ENCODE measurements around the gene SLC16A10.
"Not testable (repeated sequence)": the region's sequence is repeated elsewhere in the genome, so short reads cannot be mapped to it uniquely, and the experiment has no call there.

The SLC16A10 gene

GRCh38 chr6:111221804-111222203 is 134.5 kb downstream of the SLC16A10 start:
- no peak for DNase-seq

GRCh38 chr6:111222341-111222740 is 135.0 kb downstream of the SLC16A10 start:
- DNase-seq, result no peak

DNA sequence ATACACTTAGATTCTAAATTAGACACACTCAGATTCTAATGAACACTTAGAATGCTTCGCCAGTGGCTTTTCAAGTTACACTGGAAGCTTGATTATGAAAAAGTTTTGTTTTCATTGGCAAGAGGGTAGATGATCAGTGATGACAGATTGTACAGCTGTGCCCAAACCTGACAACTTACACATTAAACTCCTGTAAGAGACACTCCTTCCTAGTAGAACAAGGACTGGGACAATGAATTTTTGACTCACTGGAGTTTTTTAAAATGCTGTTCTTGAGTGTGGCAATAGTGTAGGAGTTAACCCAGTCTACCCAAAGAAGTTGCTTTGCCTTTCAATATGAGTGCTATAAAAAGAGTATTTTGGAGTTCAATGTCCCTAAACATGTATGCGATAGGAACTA is 140.8 kb downstream of the SLC16A10 start:
- DNase-seq, result no peak

GRCh38 chr6:111230351-111231089 is 143.2 kb downstream of the SLC16A10 start:
- no peak for DNase-seq

- no peak for DNase-seq
These were observed 143.8 kb downstream of the SLC16A10 start for GRCh38 chr6:111231090-111231459.

- no peak for DNase-seq
These were observed 150.5 kb downstream of the SLC16A10 start for GRCh38 chr6:111237852-111238251.

GRCh38 chr6:111238464-111239119 is 151.3 kb downstream of the SLC16A10 start:
- no peak for DNase-seq

DNA sequence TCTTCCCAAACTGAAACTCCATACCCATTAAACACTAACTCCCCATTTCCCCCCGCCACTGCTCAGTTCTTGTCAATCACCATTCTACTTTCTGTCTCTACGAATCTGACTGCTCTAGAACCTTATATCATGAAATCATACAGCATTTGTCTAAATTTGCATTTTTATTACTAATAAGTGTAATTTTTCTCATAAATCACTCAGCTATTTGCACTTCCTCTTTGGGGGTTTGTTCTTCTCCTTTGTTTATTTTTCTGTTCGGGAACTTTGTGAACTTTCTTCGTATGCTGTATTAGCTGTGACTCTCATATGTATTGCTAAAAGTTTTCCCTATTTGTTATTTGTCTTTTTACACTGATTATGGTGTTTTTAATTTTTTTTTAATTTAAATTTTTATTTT is 152.2 kb downstream of the SLC16A10 start:
- no peak for DNase-seq

DNA sequence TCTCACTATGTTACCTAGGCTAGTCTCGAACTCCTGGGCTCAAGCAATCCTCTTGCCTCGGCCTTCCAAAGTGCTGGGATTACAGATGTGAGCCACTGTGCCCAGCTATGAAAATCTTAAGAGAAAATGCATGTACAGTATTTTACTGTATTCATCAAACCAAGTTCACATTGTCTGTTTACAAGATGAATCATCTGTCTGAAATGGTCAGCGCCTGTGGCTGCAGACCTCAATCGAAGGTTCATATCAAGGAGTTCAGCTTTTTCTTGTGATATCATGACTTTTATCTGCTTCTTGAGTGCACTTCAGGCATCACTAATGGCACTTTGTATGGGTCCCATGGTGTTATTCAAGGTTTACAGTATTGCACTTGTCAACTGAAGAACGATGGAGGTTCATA is 155.1 kb downstream of the SLC16A10 start:
- no peak for DNase-seq

DNA sequence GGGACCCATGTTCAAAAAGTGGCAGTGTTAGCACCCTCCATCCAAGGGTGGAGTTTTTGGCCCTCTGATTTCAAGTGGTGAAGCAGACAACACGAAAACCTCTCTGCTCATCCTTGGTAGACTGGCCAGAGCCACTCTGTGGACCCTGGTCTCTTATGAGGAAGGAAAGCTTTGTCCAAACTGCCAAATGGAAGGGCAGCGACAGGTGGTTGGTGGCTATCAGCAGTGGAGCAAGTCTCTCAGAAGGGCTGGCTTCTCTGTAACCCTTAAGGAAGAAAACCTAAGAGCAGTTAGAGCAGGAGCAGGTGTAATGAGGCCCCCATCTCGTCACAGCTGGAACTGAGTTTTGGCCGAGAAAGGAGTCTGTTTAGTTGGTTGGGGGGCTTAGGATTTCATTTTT is 155.8 kb downstream of the SLC16A10 start:
- no peak for DNase-seq

DNA sequence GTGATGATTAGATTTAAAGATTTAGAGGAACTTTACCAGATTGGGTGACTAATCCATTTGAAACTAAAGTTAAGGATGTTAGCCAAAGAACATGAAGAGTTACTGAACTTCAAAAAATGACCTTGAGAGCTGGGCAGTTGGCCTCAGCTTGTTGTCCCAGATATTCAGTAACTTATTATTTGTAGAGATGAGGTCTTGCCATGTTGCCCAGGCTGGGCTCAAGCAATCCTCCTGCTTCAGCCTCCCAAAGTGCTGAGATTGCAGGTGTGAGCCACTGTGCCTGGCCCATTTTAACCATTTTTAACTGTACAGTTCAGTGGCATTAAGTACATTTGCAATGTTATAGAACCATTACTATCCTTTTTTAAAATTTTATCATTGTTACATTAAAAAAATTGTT is 161.5 kb downstream of the SLC16A10 start:
- DNase-seq, result no peak

- DNase-seq, result no peak
These were observed 163.6 kb downstream of the SLC16A10 start for GRCh38 chr6:111250791-111251354.

- DNase-seq, result no peak
These were observed 165.4 kb downstream of the SLC16A10 start for GRCh38 chr6:111252726-111253125.

DNA sequence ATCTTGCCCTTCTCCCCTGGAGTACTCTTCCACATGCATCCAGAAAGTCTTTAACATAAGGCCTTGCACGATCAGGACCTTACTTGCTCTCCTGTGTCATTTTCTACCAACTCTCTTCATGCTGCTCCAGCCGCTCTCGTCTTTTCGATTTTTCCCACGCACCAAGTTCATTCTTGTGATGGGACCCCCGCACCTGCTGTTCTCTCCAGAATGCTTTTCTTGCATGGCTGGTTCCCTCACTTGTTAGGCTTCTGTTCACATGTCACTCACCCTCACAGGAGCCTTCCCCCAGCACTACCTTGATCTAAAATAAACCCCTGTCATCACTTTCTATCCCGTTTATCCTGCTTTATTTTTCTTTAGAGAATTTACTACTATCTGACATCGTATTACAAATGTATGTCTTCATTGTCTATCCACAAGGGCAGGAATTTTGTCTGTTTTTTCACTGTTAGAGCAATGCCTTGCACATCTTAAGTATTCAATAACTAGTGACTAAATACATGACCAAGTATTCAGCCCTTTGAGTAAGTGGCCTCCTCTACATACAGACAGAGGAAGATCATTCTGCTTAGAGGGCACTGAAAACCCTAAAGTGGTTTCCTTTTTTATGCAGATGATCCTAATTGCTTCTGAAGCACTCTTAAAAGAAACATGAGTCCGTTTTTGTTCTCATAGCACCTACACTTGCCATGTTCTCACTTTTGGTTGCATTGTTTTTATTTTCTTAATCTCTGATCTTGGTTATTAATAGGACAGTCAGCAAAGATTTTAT is 166.9 kb downstream of the SLC16A10 start:
- no peak for DNase-seq

- no peak for DNase-seq
These were observed 167.5 kb downstream of the SLC16A10 start for GRCh38 chr6:111254779-111255166.

- not testable (repeated sequence) for DNase-seq
These were observed 168.5 kb downstream of the SLC16A10 start for GRCh38 chr6:111255838-111256237.

- no peak for DNase-seq
These were observed 169.3 kb downstream of the SLC16A10 start for GRCh38 chr6:111256646-111257045.

DNA sequence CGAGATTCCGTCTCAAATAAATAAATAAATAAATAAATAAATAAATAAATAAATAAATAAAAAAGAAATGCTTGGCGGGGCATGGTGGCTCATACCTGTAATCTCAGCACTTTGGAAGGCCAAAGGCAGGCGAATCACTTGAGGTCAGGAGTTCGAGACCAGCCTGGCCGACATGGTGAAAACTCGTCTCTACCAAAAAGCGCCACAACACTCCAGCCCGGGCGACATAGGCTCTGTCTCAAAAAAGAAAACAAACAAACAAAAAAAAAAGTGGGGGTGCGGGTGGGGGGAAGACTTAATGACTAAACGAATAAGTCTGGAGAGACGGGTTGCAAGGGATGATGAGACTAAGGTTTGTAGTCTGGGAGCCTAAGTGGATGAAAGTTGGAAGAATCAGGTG is 170.7 kb downstream of the SLC16A10 start:
- DNase-seq, result no peak

GRCh38 chr6:111258615-111259088 is 171.3 kb downstream of the SLC16A10 start:
- no peak for DNase-seq

DNA sequence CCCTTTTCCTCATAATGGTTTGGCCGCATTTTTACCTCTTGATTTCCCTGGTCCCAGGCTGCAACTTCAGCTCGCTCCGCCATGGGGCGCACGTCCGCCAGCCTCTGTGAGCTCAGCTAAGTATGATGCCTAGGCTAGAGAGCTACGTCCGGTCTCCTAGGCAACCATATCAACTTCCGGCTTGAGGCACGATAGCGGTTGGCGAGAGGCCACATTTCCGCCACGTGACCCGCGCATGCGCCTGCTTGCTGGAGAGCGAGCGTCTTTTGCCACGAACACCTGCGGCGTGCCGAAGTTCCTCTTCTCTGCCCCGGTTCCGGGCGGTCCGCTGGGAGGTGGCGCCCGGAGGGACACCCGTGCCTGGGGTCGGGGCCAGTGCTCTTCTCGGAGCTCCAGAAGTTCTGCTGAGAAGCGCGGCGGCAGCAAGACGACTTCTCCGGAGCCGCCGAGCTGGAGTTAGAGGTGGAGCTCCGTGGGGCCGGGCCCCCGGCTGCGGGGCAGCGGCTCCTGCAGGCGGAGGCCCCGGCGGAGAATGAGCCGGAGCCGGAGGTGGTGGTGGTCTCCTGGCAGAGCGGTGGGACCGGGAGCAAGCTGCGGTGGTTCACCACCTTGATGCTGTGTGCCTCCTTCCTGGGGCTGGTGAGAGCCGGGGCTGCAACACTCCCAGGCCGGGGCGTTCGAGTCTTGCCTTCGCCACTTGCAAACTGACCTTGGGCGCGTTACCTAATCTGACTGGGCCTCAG is 172.0 kb downstream of the SLC16A10 start:
- peak; percentile 96 for DNase-seq

DNA sequence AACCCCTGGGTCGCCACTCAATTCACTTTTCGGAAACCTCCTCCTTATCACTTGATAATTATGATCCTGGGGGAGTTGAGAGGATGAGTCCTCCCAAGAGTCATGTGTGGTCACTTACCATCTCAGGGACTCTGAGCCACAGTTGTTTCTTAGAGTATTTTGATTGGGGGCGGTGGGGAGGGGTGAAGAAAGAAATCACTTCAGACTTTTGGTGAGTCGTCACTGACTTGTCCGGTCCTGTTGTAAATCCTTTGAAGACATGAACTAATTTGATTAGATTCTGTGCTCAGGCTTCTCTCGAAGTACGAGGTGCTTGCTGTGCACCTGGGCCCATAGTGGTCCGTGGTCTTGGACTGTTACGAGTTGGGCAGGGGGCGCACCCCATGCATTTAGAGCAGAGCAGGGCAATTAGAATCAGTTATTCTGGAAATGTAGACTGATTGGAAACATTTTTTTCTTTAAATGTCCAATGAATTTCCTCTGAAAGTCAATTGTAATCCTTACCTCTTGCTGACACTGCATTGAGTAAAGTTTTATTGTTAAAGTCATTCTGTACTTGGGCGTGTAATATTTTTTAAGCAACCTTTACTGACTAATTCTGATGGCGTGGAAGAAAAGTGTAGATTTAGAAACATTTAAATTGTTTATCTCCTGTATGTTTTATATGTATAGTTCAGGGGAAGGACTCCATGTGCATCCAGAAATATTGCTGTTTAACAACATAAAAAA is 173.4 kb downstream of the SLC16A10 start:
- no peak for DNase-seq

DNA sequence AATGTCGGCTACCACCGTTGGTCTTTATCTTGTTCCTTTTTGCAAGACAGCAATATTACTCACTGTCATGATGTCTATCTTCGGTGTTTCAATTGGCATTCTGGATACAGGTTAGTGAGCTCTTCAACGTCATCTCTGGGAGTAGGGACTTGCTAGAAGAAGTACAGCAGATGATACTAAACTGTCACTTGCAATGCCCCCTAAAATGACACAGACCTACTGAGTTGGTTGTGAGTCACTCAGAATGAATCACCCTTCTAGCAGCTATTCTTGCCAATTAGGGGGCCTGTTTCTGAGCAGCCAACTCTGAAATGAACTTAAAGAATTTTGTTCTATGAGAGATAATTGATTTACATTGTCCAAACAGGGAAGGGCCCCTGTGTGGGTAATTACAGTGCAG is 176.5 kb downstream of the SLC16A10 start:
- no peak for DNase-seq

Data from NCI-H1694 treated with DMSO at 0.1 percent for 48 hours (cell line).